H4 (cell line): ENCODE results near the gene HOXA1. TPM values are rescaled to one million over a fixed set of nuclear protein-coding genes. Genes with fewer than 3 reads are reported as not detected.

ENCODE experiments used
- DNase-seq: peaks from one replicate; pipeline ENCODE4 v3.0.0-alpha.2; 2015; ENCODE audit warnings: low spot score
- total RNA-seq: library from RNA; depleted of rRNA; stranded (reverse); fragments of >200 nt; shearing (Covaris generic); gene quantifications from 2 replicates; pipeline ENCODE4 v1.2.3, GENCODE V29; 2014

The HOXA1 gene
- total RNA-seq, 1 experiment from 2014 or later = 3.0 TPM

- DNase-seq = no peak
Observed at GRCh38 chr7:27132214-27132613, 36.4 kb upstream of the HOXA1 start.

- DNase-seq = no peak
Observed at GRCh38 chr7:27131390-27131819, 35.6 kb upstream of the HOXA1 start.

- DNase-seq = peak; percentile 93
Observed at GRCh38 chr7:27130540-27131389, 35.0 kb upstream of the HOXA1 start, which contains the start of gene HOXA4. TSS of gene HOXA4 (minus strand) at chr7:27130757. CDS start at chr7:27130733, 24 bp downstream.

GRCh38 chr7:27129729-27130539 is 34.1 kb upstream of the HOXA1 start:
- no peak for DNase-seq

GRCh38 chr7:27128776-27129728 is 33.3 kb upstream of the HOXA1 start:
- DNase-seq = no peak

GRCh38 chr7:27128034-27128433 is 32.2 kb upstream of the HOXA1 start:
- no peak for DNase-seq

- DNase-seq = no peak
Observed at GRCh38 chr7:27126596-27127327, 31.0 kb upstream of the HOXA1 start.

- no peak for DNase-seq
Observed at GRCh38 chr7:27125986-27126394, 30.2 kb upstream of the HOXA1 start.

GRCh38 chr7:27124902-27125689 is 29.3 kb upstream of the HOXA1 start:
- no peak for DNase-seq

- no peak for DNase-seq
Observed at GRCh38 chr7:27124096-27124901, 28.5 kb upstream of the HOXA1 start.

GRCh38 chr7:27123477-27124053 is 27.8 kb upstream of the HOXA1 start:
- no peak for DNase-seq

GRCh38 chr7:27123007-27123476 is 27.2 kb upstream of the HOXA1 start:
- no peak for DNase-seq

GRCh38 chr7:27122077-27122910 is 26.5 kb upstream of the HOXA1 start:
- no peak for DNase-seq

GRCh38 chr7:27121684-27122076 is 25.9 kb upstream of the HOXA1 start:
- no peak for DNase-seq

- no peak for DNase-seq
Observed at GRCh38 chr7:27119412-27119911, 23.7 kb upstream of the HOXA1 start.

GRCh38 chr7:27118580-27118979 is 22.8 kb upstream of the HOXA1 start:
- DNase-seq = no peak

GRCh38 chr7:27117887-27118491 is 22.2 kb upstream of the HOXA1 start:
- no peak for DNase-seq
